Stimulated activated naive CD4-positive, alpha-beta T cell (primary cell): ENCODE measurements around the gene USP10.
A peak's percentile ranks its signal among the peaks of the same experiment; 100 is the strongest.

ENCODE experiments used
- DNase-seq, 6 experiments: peaks; one replicate each; lab custom pipeline; 2025; lab: John Stamatoyannopoulos, UW

Gene USP10

DNA sequence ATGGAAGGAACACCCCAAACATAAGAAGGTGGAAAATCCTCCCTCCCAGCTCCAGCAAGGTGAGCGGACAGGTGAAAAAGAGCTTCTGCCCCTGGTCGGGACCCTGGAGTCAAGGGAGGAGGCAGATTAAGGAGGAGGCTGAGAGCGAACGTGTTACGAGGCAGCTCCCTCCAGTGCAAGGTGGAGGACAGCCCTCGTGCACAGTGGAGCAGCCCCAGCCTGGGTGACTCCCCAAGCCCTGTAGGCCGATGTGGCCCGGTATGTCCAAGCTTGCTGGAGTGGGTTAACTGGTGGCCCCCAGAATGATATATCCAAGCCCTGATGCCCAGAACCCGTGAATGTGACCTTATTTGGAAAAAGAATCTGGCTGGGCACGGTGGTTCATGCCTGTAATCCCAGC is 104.5 kb downstream of the USP10 start:
- no peak for DNase-seq

- DNase-seq: no peak
Observed at GRCh38 chr16:84806256-84806889, 106.6 kb downstream of the USP10 start.

GRCh38 chr16:84806890-84807258 is 107.1 kb downstream of the USP10 start:
- DNase-seq: no peak

GRCh38 chr16:84807776-84808175 is 108.0 kb downstream of the USP10 start:
- DNase-seq: no peak

- DNase-seq: no peak
Observed at GRCh38 chr16:84808826-84809225, 109.0 kb downstream of the USP10 start.

DNA sequence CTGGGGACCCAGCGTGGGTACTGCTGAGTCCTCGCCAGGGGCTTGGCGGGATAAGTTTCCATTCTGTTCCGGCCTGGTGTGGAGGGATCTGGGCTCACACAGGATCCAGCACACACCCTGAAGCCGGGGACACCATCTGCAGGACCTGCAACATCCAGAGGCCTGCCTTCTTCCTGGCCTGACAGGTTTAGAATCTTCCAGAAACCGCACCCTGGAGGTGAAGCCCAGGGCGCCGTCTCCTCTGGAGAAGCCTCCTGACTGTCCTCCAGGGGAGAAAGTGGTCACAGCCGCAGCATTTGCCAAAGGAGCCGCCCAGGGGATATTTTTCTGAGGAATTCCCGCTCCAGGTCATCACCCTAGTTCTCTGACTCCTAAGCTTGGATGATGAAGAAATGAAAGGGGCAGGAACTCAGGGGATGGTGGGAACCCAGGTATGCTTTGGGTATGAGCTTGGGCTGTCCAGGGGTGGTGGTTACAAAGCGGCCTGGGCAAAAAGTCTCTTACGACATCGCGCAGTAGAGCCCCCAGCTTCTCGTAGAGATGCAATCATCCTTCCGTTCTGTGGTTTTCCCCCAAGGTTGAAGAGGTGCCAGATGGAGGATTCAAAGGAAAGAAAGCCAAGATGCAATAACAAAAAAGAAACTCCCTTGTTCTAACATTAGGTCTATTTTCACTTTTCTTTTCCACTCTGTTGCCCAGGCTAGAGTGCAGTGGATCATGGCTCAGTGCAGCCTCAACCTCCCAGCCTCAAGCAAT is 110.9 kb downstream of the USP10 start:
- peak in 3 of 6 experiments; percentile 9 to 40 (median 14) for DNase-seq

DNA sequence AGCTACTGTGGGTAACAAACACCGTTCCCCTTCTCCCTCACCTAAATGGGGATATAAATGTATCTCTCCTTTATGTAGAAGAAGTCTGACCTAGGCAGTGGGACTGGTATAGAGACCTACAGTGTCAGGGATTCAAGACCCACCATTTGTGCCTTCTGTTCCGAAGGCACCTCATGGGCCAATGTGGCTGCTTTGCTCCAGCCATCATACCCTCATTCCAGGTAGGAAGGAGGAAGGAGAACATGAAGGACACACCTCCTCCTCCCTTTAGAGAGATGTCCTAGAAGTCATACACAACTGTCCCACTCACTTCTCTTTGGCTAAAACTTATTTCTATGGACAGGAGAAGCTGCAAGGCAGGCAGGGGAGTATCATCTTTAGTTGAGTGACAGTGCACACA is 111.7 kb downstream of the USP10 start:
- DNase-seq: no peak

DNA sequence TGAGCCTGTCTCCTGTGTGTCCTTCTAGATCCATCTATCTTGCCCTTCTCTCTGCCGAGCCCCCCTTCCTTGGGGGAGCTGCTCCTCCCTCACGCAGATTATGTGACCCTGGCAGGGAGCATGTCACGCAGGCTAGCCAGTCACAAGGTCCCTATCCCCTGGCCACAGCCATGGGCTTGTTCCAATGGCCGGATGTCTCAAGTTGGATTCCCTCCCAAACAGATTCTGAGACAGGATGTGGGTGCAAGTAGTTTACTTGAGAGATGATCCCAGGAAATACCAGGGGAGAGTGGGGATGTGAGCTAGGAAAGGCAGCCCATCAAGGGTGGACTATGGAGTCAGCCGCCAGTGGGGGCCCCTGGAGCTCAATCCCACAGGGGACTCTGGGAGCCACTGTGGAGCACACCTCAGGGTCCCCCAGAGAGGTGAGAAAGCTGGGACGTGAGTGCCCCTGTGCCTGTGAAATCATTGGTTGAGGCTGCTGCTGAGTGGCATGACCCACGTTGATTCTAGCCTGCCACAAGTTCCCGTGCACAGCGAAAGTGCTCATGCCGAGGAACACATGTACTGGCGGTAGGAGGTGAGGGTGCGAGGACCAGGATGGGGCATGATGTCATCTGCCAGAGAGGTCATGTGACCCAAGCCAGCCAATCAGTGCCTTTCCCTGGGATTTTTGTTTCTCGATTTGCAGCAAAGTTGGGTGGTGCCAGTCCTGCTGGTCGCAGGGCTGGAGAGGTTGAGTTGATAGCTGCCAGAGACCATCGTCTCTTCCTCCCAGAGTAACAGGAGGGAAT is 113.5 kb downstream of the USP10 start:
- DNase-seq: no peak

DNA sequence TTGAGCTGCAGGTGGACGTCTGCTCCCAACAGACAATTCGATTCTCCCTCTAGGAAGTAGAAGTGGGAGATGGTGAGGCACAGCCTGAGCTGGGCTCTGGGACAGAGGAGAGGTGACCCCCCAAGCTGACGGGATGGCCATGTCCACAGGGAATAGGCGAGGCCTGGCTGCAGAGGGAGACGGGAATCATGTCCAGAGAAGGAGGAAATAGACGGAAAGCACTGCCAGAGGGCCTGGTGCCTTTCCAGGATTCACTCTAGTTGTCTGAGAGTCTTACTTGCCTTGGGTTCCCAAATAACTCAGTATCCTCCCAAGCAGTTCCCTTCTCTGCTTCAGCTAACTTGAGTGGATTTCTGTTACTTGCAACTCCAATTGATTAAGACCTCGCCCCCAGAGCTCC is 115.7 kb downstream of the USP10 start:
- DNase-seq: no peak

DNA sequence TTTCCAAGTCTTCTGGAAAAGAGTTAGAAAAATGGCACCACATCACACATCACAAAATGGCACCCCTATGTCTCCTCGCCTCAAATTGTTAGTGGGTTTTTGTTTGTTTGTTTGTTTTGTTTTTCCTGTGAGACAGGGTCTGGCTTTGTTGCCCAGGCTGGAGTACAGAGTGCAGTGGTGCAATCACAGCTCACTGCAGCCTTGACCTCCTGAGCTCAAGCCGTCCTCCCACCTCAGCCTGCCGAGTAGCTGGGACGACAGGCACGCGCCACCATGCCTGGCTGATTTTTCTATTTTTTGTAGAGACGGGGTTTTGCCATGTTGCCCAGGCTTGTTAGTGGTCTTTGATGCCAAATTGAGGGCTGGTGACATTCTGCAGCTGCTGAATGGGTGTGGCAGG is 116.2 kb downstream of the USP10 start:
- DNase-seq: no peak

- no peak for DNase-seq
Observed at GRCh38 chr16:84816485-84816884, 116.7 kb downstream of the USP10 start.

DNA sequence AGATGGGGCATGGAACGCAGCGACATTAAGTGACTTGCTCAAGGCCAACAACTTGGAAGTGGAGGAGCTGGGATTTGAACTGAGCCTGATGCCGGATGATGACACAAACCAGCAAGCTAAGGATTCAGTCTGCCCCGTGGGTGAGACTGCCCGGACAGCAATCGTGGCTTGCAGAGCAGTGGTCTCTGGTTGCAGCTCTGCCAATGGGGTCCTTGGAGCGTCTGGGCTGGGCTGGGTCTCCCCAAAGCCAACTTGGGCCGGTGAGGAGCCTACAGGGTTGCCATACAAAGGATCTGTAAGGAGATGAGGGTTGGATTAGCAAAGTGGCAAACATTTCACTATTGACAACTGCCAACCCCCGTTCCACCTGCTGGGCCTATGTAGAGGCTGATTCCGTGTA is 117.4 kb downstream of the USP10 start:
- no peak for DNase-seq

DNA sequence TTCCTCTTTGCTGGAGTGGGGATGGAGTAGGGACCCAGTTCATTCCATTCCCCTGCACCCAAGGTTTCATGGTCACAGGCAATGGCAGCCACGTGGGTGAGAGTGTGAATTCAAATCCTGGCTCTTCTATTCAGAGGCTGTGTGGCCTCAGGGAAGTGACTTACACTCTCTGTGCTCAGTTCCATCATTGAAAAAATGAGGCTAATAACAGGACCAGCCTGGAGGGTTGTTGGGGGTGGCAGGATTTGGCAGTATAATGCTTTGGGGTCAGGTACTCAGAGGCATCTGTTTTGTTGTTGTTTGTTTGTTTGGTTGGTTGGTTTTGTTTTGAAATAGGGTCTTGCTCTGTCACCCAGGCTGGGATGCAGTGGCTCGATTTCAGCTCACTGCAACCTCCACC is 117.8 kb downstream of the USP10 start:
- DNase-seq: no peak

GRCh38 chr16:84818133-84818532 is 118.3 kb downstream of the USP10 start:
- no peak for DNase-seq

DNA sequence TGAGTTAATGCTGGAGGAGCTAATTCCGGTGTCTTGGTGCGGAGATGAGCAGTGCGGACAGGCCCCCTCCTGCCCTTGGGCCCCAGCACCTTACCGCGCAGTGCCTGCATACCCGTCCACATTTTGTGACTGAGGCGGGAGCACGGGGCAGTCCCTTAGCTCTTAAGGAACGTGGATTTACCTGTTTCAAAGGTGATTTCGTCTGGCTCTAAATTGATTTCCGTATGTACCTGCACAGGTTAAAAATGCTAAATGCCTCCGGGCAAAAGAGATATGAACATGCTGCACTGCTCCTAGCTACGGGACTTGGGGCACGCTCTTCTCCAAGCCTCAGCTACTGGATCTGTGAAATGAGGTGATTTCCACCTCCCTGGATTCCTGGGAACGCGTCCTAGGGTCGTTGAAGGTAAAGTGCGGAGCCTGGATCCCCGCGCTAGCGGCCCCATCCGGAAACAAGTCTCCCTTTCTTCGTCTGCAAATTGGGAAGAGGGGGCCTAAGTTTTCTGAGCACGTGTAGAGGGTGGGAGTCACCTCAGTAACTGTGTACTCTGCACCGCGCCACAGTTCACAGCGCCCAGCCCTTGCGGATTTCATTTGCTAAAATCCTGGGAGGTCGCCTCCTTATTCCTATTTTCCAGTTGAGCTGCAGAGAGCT is 119.3 kb downstream of the USP10 start:
- no peak for DNase-seq

- peak; percentile 86 to 90 (median 89) for DNase-seq
Observed at GRCh38 chr16:84819644-84820304, 120.0 kb downstream of the USP10 start, which contains the start of gene CRISPLD2. TSS of gene CRISPLD2 (plus strand) at chr16:84819985. CDS start at chr16:84838496, 18,511 bp downstream.

GRCh38 chr16:84820305-84820684 is 120.5 kb downstream of the USP10 start:
- DNase-seq: no peak

DNA sequence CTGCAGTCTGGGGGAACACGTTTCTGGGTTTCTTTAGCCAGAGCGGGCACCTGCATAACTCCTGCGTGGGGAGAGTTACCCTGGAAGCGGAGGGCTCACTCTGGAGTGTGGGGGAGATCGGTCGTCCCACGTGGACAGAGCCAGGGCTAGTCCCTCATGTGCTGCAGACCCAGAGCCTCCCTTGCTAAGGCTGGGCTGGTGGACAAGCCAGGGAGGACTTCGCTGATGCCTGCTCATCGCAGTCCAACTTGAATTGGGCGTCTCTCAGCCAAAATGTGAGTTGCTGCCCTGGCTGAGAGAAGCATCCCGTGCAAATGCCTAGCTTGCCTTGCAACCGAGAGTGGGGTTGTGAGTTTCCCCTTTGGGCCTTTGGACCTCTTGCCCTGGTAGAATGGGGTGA is 121.0 kb downstream of the USP10 start:
- no peak for DNase-seq

GRCh38 chr16:84821179-84821578 is 121.4 kb downstream of the USP10 start:
- DNase-seq: no peak

DNA sequence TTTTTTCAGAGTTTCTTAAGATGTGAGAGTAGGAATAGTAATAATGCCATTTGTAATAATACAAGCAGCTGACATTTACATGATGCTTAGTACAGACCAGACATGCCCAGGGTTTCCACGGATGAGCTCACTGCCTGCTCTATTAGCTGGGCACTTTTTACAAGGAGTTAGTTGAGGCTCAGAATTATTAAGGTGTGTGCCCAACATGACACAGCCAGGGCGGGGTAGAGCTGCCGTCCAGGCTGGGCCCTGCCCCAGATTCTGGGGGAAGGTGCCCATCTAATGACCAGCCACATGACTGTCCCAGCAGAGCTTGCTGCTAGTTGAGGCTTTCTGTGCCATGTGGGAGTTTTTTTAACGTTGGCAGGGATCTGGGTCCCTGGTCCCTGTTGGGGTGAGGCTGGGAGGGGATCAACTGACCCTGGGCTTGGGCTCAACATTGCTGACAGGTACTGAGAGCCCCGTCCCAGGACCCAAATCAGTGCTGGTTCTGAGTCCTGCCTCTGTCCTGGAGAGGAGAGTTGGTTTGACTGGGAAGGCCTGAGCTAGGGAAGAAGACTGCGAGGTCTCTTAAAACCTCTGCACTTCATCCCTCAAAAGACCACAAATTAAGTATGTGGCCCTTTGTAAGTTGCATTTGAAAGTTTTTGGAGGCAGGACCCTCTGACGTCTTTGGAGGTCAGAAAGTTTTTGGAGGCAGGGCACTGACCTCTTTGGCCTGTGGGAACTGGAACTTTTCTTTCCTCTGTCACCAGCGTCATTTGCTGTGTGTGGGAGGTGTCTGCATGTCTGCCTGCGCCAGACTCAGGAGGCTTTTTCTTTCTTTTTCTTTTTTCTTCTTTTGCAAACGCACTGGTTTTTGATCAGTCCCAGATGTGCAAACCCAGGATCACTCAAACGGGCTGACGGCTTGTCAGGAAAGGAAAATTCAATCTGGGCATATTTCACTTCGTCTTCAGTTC is 122.2 kb downstream of the USP10 start:
- DNase-seq: no peak

GRCh38 chr16:84822990-84823389 is 123.2 kb downstream of the USP10 start:
- DNase-seq: no peak
